Measurements from ENCODE around the gene ZNF813.
A peak's percentile ranks its signal among the peaks of the same experiment; 100 is the strongest.

ZNF813 gene

GRCh38 chr19:53520547-53521372 lies 53.2 kb downstream of the ZNF813 start:
- DNase-seq (ENCODE audit: low read depth): peak; percentile 80

GRCh38 chr19:53521373-53522202 lies 54.1 kb downstream of the ZNF813 start:
- no peak for DNase-seq (ENCODE audit: low read depth)

GRCh38 chr19:53525922-53526321 lies 58.4 kb downstream of the ZNF813 start:
- DNase-seq (ENCODE audit: low read depth): no peak

GRCh38 chr19:53530622-53531021 lies 63.1 kb downstream of the ZNF813 start:
- no peak for DNase-seq (ENCODE audit: low read depth)

- DNase-seq (ENCODE audit: low read depth): no peak
Observed at GRCh38 chr19:53531457-53531856, 63.9 kb downstream of the ZNF813 start.

GRCh38 chr19:53532362-53532761 lies 64.8 kb downstream of the ZNF813 start:
- DNase-seq (ENCODE audit: low read depth): no peak

- no peak for DNase-seq (ENCODE audit: low read depth)
Observed at GRCh38 chr19:53536225-53536548, 68.7 kb downstream of the ZNF813 start.

GRCh38 chr19:53537121-53537520 lies 69.6 kb downstream of the ZNF813 start:
- no peak for DNase-seq (ENCODE audit: low read depth)

- DNase-seq (ENCODE audit: low read depth): peak; percentile 82
Observed at GRCh38 chr19:53537521-53538377, 70.2 kb downstream of the ZNF813 start, which contains the start of gene ZNF331. Gene ZNF331 (plus strand): TSS chr19:53538145. CDS start chr19:53569377, 31,232 bp downstream.

- DNase-seq (ENCODE audit: low read depth): no peak
Observed at GRCh38 chr19:53538378-53539109, 71.0 kb downstream of the ZNF813 start.

GRCh38 chr19:53540091-53540490 lies 72.6 kb downstream of the ZNF813 start:
- no peak for DNase-seq (ENCODE audit: low read depth)

- DNase-seq (ENCODE audit: low read depth): no peak
Observed at GRCh38 chr19:53541971-53542370, 74.4 kb downstream of the ZNF813 start.

GRCh38 chr19:53545271-53546065 lies 77.9 kb downstream of the ZNF813 start:
- no peak for DNase-seq (ENCODE audit: low read depth)

All from stimulated activated CD8-positive, alpha-beta memory T cell treated with anti-CD3 and anti-CD28 coated beads, Interleukin-4, amount 100 ng/mL, for 24 hours (primary cell).